OCI-LY3 (cell line): ENCODE measurements around the gene EIF4G1.
A peak's percentile ranks its signal among the peaks of the same experiment; 100 is the strongest.

Source experiments
- H2AFZ ChIP-seq: fragments of 200-600, 300-600 bp; shearing (Covaris generic); 2 replicates; pipeline ENCODE4 v1.6.0; 2014; ENCODE audit warnings: antibody characterized with exemption, low read depth, low read length
- H3K27ac ChIP-seq: fragments of 200-600, 300-600 bp; sonication (generic); 2 replicates; pipeline ENCODE4 v1.5.1; 2014; ENCODE audit warnings: mild to moderate bottlenecking, low read length, moderate library complexity, mixed read lengths
- H3K27me3 ChIP-seq: fragments of 200-600, 300-600 bp; sonication (generic); 2 replicates; pipeline ENCODE4 v1.6.1; 2014; ENCODE audit warnings: low read depth, low read length, mixed read lengths
- H3K36me3 ChIP-seq: fragments of 200-600, 300-600 bp; sonication (generic); replicated peaks from 2 replicates; pipeline ENCODE3; 2014; ENCODE audit warnings: low read depth, low read length, mixed read lengths
- H3K4me1 ChIP-seq: fragments of 300-600, 200-600 bp; sonication (generic); 2 replicates; pipeline ENCODE4 v1.6.1; 2014; ENCODE audit warnings: low read length, mixed read lengths
- H3K4me2 ChIP-seq: fragments of 200-600, 300-600 bp; sonication (generic); 2 replicates; pipeline ENCODE4 v1.6.1; 2014; ENCODE audit warnings: low read length, mixed read lengths
- H3K4me3 ChIP-seq: fragments of 300-600, 200-600 bp; sonication (generic); 2 replicates; pipeline ENCODE4 v1.5.1; 2014; ENCODE audit warnings: antibody characterized with exemption, mild to moderate bottlenecking, low read length, moderate library complexity
- H3K79me2 ChIP-seq: fragments of 300-600, 200-600 bp; shearing (Covaris generic); 2 replicates; pipeline ENCODE4 v1.6.1; 2014; ENCODE audit warnings: mild to moderate bottlenecking, low read length, mixed read lengths
- H3K9ac ChIP-seq: fragments of 300-600, 200-600 bp; shearing (Covaris generic); 2 replicates; pipeline ENCODE4 v1.6.0; 2014; ENCODE audit warnings: mild to moderate bottlenecking, low read length, moderate library complexity
- H3K9me3 ChIP-seq: fragments of 200-600, 300-600 bp; shearing (Covaris generic); 2 replicates; pipeline ENCODE4 v1.6.1; 2014; ENCODE audit warnings: low read length, mixed read lengths; ENCODE audit not compliant: insufficient read depth
- H4K20me1 ChIP-seq: fragments of 200-600, 300-600 bp; sonication (generic); 2 replicates; pipeline ENCODE4 v1.6.1; 2016; ENCODE audit warnings: low read length, mixed read lengths; ENCODE audit not compliant: insufficient read depth
- EZH2phosphoT487 ChIP-seq: fragments of 200-600 bp; shearing (Covaris generic); IDR thresholded peaks from 2 replicates; pipeline ENCODE4 v1.6.1; 2018; ENCODE audit warnings: antibody characterized with exemption, mixed run types, low read depth
- TF ChIP-seq, protein P1 (sequence below): fragments of 200-600, 300-600 bp; sonication (generic); IDR thresholded peaks from 2 replicates; pipeline ENCODE4 v1.5.1; 2014; ENCODE audit warnings: antibody characterized with exemption, low read length, low read depth

EIF4G1 gene

DNA sequence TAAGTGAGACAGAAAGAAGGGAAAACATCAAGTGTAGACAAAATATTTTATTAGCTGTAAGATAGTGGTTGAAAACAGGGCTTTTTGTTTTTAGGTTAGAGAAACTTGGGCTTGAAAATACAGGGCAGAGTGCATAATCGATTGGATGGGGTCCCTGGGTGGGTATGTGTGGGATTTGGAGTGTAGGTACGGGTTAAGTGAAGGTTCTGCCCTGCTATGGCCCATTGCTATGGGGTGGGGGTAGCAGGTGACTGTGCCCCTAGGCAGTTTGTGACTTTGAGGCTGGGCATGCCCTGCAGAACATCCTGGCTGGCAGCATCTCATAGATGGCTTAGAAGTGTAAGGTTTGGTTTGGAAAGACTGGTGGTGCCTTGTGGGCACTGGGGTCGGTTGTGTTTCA, 19.3 kb downstream of the EIF4G1 start:
- H3K9ac ChIP-seq: no peak overlapping the region
- peaks cover 40% of the 10 kb centered on the region for H4K20me1 ChIP-seq
- no peaks in the 10 kb centered on the region for H3K27me3 ChIP-seq
- H3K4me1 ChIP-seq: peaks cover 4% of the 10 kb centered on the region; the same call in 1 of the 2 replicates
- no peaks in the 10 kb centered on the region for H3K9me3 ChIP-seq
- TF ChIP-seq, protein P1, sequence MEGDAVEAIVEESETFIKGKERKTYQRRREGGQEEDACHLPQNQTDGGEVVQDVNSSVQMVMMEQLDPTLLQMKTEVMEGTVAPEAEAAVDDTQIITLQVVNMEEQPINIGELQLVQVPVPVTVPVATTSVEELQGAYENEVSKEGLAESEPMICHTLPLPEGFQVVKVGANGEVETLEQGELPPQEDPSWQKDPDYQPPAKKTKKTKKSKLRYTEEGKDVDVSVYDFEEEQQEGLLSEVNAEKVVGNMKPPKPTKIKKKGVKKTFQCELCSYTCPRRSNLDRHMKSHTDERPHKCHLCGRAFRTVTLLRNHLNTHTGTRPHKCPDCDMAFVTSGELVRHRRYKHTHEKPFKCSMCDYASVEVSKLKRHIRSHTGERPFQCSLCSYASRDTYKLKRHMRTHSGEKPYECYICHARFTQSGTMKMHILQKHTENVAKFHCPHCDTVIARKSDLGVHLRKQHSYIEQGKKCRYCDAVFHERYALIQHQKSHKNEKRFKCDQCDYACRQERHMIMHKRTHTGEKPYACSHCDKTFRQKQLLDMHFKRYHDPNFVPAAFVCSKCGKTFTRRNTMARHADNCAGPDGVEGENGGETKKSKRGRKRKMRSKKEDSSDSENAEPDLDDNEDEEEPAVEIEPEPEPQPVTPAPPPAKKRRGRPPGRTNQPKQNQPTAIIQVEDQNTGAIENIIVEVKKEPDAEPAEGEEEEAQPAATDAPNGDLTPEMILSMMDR: no peak
- no peak for TF ChIP-seq EZH2phosphoT487
- no peak overlapping the region for H3K4me2 ChIP-seq
- peaks cover 67% of the 10 kb centered on the region for H3K36me3 ChIP-seq
- H3K4me3 ChIP-seq: no peak overlapping the region
- H3K79me2 ChIP-seq: no peaks in the 10 kb centered on the region; the same call in 1 of the 2 replicates
- H3K27ac ChIP-seq: no peak overlapping the region
- H2AFZ ChIP-seq: no peak overlapping the region

DNA sequence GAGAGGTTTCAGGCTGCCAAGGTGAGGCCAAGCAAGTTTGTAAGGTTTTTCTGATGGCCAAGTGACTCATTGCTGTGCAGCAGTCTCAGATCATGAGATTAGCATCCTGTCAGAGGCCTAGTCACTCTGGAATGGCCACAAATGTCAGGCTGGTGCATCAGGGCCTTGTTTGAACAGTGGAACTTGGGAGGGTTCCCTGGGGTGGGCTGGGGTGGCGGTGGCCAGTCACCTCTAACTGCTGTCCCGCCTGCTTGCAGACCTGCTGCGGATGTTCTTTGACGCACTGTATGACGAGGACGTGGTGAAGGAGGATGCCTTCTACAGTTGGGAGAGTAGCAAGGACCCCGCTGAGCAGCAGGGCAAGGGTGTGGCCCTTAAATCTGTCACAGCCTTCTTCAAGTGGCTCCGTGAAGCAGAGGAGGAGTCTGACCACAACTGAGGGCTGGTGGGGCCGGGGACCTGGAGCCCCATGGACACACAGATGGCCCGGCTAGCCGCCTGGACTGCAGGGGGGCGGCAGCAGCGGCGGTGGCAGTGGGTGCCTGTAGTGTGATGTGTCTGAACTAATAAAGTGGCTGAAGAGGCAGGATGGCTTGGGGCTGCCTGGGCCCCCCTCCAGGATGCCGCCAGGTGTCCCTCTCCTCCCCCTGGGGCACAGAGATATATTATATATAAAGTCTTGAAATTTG, 20.2 kb downstream of the EIF4G1 start:
- H3K79me2 ChIP-seq: no peaks in the 10 kb centered on the region; the same call in 1 of the 2 replicates
- no peak overlapping the region for H3K4me2 ChIP-seq
- H3K27me3 ChIP-seq: no peaks in the 10 kb centered on the region
- H4K20me1 ChIP-seq: peaks cover 40% of the 10 kb centered on the region
- H3K36me3 ChIP-seq: peaks cover 60% of the 10 kb centered on the region
- peaks cover 4% of the 10 kb centered on the region; the same call in 1 of the 2 replicates for H3K4me1 ChIP-seq
- no peaks in the 10 kb centered on the region for H3K9me3 ChIP-seq
- TF ChIP-seq EZH2phosphoT487: no peak
- TF ChIP-seq, protein P1: no peak
- no peak overlapping the region for H3K4me3 ChIP-seq
- H2AFZ ChIP-seq: no peak overlapping the region
- H3K9ac ChIP-seq: no peak overlapping the region
- no peak overlapping the region for H3K27ac ChIP-seq

- no peak overlapping the region for H2AFZ ChIP-seq
- TF ChIP-seq, protein P1: no peak
- TF ChIP-seq EZH2phosphoT487: no peak
- no peak overlapping the region for H3K9ac ChIP-seq
- H3K36me3 ChIP-seq: peaks cover 56% of the 10 kb centered on the region
- H3K4me1 ChIP-seq: peaks cover 4% of the 10 kb centered on the region; the same call in 1 of the 2 replicates
- H4K20me1 ChIP-seq: peaks cover 40% of the 10 kb centered on the region
- H3K27me3 ChIP-seq: no peaks in the 10 kb centered on the region
- no peaks in the 10 kb centered on the region for H3K79me2 ChIP-seq
- H3K4me2 ChIP-seq: peak overlapping the region; percentile 55
- peak overlapping the region; percentile 20; the same call in 1 of the 2 replicates for H3K27ac ChIP-seq
- no peaks in the 10 kb centered on the region for H3K9me3 ChIP-seq
- H3K4me3 ChIP-seq: peak overlapping the region; percentile 80
Measured at GRCh38 chr3:184335291-184335660, 20.9 kb downstream of the EIF4G1 start.

GRCh38 chr3:184335661-184336546, 21.5 kb downstream of the EIF4G1 start:
- Histone ChIP-seq H2AFZ (no peak overlapping the region), H3K79me2 (no peaks in the 10 kb centered on the region)

More at GRCh38 chr3:184335661-184336546, 21.5 kb downstream of the EIF4G1 start:
- peak overlapping the region; percentile 55 for H3K4me2 ChIP-seq
- no peaks in the 10 kb centered on the region for H3K27me3 ChIP-seq
- TF ChIP-seq, protein P1: no peak
- no peak for TF ChIP-seq EZH2phosphoT487
- H3K9ac ChIP-seq: peak overlapping the region; percentile 47
- peaks cover 4% of the 10 kb centered on the region; the same call in 1 of the 2 replicates for H3K4me1 ChIP-seq
- H3K4me3 ChIP-seq: peak overlapping the region; percentile 80
- peaks cover 53% of the 10 kb centered on the region for H3K36me3 ChIP-seq
- peak overlapping the region; percentile 20; the same call in 1 of the 2 replicates for H3K27ac ChIP-seq
- no peaks in the 10 kb centered on the region for H3K9me3 ChIP-seq
- H4K20me1 ChIP-seq: peaks cover 40% of the 10 kb centered on the region
